ENCODE data around the gene RPL28.
A peak's percentile ranks its signal among the peaks of the same experiment; 100 is the strongest.

Gene RPL28

GRCh38 chr19:55391702-55392615 is 6.2 kb downstream of the RPL28 start:
- no peak for TF ChIP-seq POLR2AphosphoS5 (IDR thresholded peaks at IDR 0.05; ENCODE audit: low read depth)
- no peak for TF ChIP-seq GABPA (IDR thresholded peaks at IDR 0.05; ENCODE audit: low read depth)
- no peak for TF ChIP-seq REST (IDR thresholded peaks at IDR 0.05; ENCODE audit: insufficient replicate concordance, low read depth)
- TF ChIP-seq SPI1 (IDR thresholded peaks at IDR 0.05; ENCODE audit: borderline replicate concordance, low read depth), result no peak
- TF ChIP-seq CTCF (IDR thresholded peaks at IDR 0.05; ENCODE audit: insufficient read depth, low read length), result no peak
- H3K4me3 ChIP-seq (replicated peaks; ENCODE audit: insufficient read depth, low read length), result no peak overlapping the region
- no peak overlapping the region for H3K27ac ChIP-seq (replicated peaks)
- no peak for DNase-seq (ENCODE audit: low read depth in 1 of 2, low spot score in 1 of 2)
- no peaks in the 10 kb centered on the region for H3K27me3 ChIP-seq (ENCODE audit: insufficient read depth, poor library complexity, severe bottlenecking)

DNA sequence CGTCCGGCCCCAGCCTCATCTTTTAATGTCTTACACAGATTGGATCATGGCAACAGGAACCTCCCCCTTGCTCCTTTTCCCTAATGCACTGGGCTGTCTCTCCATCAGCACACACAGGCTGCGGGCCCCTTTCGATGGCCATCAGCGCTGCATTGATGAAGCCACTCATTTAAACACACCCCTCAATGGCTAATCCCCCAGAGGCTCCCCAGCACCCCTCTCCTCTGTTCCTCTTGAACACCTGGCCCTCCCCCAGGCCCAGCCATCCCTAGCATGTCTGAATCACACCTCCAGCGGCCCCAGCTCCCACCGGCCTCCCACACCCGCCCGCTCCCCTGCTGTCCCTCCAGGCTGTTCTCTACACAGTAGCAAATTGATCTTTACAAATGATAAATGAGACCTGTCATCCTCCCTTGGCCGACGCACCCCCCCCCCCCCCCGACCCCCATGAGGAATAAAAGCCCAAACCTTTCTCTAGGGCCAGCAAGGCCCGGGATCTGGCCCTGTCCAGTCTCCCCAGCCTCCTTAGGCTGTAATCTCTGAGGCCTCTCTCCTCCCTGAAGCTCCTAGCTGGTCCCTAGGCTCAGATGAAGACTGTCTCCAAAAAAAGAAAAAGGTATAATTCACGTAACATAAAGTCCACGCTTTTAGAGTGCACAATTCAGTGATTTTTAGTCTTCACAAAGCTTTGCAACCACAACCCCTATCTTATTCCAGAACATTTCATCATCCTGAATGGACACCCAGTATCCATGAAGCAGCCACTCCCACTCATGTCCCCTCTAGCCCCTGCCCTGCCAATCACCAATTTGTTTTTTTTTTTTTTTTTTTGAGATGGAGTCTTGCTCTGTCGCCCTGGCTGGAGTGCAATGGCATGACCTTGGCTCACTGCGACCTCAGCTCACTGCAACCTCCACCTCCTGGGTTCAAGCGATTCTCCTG is 7.4 kb downstream of the RPL28 start:
- no peak overlapping the region for H3K4me3 ChIP-seq (replicated peaks; ENCODE audit: insufficient read depth, low read length)
- no peaks in the 10 kb centered on the region for H3K27me3 ChIP-seq (ENCODE audit: insufficient read depth, poor library complexity, severe bottlenecking)
- no peak overlapping the region for H3K27ac ChIP-seq (replicated peaks)
- DNase-seq (ENCODE audit: low read depth in 1 of 2, low spot score in 1 of 2), result no peak
- TF ChIP-seq REST (IDR thresholded peaks at IDR 0.05; ENCODE audit: insufficient replicate concordance, low read depth) (no peak), SPI1 (IDR thresholded peaks at IDR 0.05; ENCODE audit: borderline replicate concordance, low read depth) (no peak), POLR2AphosphoS5 (IDR thresholded peaks at IDR 0.05; ENCODE audit: low read depth) (no peak), GABPA (IDR thresholded peaks at IDR 0.05; ENCODE audit: low read depth) (no peak), CTCF (IDR thresholded peaks at IDR 0.05; ENCODE audit: insufficient read depth, low read length) (no peak)

DNA sequence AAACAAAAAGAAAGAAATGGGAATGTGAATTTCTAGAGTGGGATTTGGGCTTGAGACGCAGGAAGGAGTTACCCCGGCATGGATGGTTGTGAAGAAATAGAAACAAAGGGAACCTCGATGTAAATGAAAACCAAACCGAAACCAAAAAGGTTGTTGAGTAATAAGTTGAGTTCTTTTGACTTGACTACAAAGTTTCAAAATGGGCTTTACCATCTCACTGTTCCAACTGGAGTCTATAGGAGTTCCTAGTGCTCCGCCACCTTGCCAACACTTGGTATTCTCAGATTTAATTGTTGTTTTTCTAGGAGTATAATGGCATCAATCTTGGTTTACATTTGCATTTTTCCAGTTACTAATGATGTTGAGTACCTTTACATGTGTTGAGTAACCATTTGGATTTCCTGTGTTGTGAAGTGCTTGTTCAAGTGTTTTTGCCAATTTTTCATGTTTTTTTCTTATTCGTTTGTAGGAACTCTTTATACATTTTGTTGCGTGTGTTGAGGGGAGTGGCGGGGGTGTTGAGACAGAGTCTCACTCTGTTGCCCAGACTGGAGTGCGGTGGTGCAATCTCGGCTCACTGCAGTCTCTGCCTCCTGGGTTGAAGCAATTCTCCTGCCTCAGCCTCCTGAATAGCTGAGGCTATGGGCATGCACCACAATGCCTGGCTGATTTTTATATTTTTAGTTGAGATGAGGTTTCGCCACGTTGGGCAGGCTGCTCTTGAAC is 12.6 kb downstream of the RPL28 start:
- TF ChIP-seq POLR2AphosphoS5 (IDR thresholded peaks at IDR 0.05; ENCODE audit: low read depth), result no peak
- TF ChIP-seq GABPA (IDR thresholded peaks at IDR 0.05; ENCODE audit: low read depth), result no peak
- TF ChIP-seq CTCF (IDR thresholded peaks at IDR 0.05; ENCODE audit: insufficient read depth, low read length), result no peak
- no peak for TF ChIP-seq SPI1 (IDR thresholded peaks at IDR 0.05; ENCODE audit: borderline replicate concordance, low read depth)
- no peak for TF ChIP-seq REST (IDR thresholded peaks at IDR 0.05; ENCODE audit: insufficient replicate concordance, low read depth)
- DNase-seq (ENCODE audit: low read depth in 1 of 2, low spot score in 1 of 2), result peak in 1 of 2 experiments; percentile 75
- Histone ChIP-seq H3K27me3 (ENCODE audit: insufficient read depth, poor library complexity, severe bottlenecking) (no peaks in the 10 kb centered on the region), H3K27ac (replicated peaks) (peak overlapping the region; percentile 6; the same call in 1 of the 2 replicates), H3K4me3 (replicated peaks; ENCODE audit: insufficient read depth, low read length) (no peak overlapping the region)
